Stimulated activated CD4-positive, alpha-beta T cell treated with anti-CD3 and anti-CD28 coated beads, TNF-alpha, amount 100 ng/mL, for 4 hours (primary cell): Measurements from ENCODE around the gene S100A7A.
"Not testable (repeated sequence)": the region's sequence is repeated elsewhere in the genome, so short reads cannot be mapped to it uniquely, and the experiment has no call there.

Experiments
- DNase-seq, 3 experiments: peaks; one replicate each; pipeline ENCODE4 v3.0.0-alpha.2; 2020; ENCODE audit warnings: low read depth in 3 of 3

Gene S100A7A

GRCh38 chr1:153422450-153423068 lies 6.2 kb downstream of the S100A7A start:
- DNase-seq = peak; percentile 23 to 47 (median 38)

- DNase-seq = no peak
These were observed 10.5 kb downstream of the S100A7A start for GRCh38 chr1:153426809-153427208.

DNA sequence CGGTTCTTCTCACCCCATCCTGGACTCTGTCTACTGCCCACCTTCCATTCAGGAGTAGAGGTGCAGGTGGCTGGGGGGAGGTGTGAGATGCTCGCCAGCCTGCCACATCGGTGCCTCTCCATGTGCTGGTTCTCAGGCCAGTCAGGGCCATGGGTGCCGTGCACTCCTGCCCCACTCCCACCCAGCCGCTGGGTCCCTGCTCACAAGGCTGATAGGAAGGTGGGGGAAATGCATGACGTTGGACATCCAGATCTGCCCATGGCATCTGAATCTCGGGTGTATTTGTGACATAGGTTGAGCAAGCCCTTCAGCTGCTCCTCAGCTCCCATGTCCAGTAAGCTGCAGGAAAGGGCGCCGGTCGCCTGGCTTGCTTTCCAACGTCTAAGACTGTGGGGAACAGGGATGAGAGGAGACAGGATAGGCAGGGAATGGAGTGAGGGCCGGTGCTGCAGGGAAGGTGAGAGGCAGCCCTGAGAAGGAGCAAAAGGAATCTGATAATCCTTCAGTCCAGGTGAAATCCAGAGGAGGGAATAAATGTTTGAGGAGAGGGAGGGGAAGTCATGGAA lies 11.8 kb downstream of the S100A7A start:
- DNase-seq = no peak

DNA sequence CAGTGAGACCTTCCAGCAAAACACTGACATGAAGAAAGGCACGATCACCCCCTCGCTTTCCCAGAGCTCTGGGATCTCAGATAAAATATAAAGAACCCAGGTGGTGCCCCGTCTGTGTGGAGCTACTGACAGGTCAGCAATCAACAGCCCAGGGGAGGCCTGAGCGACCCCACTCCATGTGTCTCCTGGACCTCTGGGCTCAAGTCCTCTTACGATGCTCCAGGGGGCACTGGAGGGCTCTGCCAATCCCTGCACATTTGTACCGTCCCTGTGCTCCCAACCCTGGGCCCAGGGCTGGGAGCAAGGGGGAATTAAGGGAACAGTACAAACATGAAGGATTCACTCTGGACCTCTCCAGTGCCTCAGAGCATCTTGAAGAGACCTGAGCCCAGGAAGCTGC lies 12.5 kb downstream of the S100A7A start:
- DNase-seq = no peak

DNA sequence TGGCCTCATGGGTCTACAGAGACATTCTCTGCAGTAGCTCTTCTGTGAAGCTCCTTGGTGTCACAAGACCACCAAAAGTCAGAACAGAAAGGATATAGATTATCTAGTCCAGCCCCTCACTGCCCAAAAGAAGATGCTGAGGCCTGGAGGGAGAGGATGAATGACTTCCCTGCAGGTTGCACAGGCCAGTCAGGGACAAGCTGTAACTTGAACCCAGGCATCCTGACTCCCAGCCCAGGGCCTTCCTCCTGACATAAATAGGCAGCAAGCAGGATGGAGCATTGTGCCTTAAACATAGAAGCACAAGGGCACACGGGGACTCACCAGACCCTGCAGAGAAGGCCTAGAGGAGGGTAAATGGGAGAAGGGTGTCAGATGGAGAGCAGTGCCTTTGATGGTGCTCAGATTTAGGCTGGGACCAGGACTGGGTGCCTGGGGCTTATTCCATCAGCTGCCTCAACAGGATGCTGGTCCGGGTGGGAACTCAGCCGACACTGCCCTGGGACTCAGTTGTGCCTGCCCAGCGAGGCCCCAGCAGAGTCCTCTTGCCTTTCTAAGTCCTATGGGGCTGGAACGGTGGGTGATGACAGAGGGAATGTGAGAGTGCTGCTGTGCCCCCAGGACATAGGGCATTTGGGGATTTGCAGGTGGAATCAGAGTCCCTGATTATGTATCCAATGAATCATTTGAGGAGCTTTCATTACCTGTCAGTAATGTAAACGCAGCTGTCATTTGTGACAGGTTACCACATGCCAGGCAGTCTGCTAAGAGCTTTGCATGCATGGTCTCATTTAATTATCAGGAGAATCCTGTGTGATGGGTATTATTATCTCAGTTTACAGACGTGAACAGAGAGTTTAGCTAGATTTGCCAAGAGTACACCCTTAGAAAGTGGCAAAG lies 13.2 kb downstream of the S100A7A start:
- DNase-seq = no peak

- no peak for DNase-seq
These were observed 13.8 kb downstream of the S100A7A start for GRCh38 chr1:153430166-153430553.

- no peak for DNase-seq
These were observed 14.2 kb downstream of the S100A7A start for GRCh38 chr1:153430561-153430960.

DNA sequence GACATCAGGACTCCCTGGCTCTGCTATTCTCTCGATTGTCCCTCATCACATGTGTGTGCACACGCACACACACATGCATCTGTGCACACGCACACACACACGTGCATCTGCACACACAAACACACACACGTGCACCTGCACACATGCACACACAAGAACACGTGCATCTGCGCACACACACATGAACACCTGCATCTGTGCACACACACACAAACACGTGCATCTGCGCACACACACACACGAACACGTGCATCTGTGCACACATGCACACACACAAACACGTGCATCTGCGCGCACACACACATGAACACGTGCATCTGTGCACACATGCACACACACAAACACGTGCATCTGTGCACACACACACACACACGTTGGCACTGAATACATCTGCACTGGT lies 14.7 kb downstream of the S100A7A start:
- DNase-seq = no peak

DNA sequence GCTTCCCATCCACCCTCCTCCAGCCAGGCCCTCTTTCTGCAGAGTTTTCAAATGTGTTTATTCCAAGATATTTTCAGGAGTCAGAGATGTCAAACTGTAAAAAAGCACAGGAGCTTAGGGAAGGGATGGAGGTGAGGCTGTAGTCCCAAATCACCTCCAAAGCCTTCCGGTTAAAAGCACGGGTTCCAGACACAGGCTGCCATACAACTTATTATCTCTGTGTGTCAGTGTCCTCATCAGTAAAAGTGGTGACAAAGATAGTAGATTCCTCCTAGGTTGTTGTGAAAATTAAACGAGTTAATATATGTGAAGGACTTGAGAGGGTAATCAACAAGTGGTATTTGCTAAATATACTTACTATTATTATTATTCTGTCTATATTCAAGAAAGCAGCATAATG lies 15.1 kb downstream of the S100A7A start:
- no peak for DNase-seq

DNA sequence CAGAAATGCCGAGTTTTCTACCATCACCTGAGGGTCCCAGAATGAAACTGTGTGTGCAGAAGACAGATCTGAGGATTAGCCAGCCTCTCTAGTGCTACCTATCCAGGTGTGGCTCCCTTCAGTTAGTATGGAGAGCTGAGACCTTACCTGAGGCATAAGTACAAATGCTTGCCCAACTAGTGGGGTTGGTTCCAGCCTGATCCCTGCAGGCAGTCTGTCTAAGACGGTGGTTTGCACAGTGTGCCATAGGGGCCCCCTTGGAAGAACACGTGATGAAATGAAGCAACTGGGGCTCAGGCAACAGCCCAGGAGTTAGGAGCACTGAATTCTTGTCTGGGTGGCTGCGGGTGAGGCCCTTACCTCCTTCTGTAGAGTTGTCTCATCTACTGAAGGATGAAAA lies 15.6 kb downstream of the S100A7A start:
- DNase-seq = no peak

- DNase-seq = no peak
These were observed 16.8 kb downstream of the S100A7A start for GRCh38 chr1:153432874-153433681.

GRCh38 chr1:153434746-153435455 lies 18.6 kb downstream of the S100A7A start:
- no peak for DNase-seq

DNA sequence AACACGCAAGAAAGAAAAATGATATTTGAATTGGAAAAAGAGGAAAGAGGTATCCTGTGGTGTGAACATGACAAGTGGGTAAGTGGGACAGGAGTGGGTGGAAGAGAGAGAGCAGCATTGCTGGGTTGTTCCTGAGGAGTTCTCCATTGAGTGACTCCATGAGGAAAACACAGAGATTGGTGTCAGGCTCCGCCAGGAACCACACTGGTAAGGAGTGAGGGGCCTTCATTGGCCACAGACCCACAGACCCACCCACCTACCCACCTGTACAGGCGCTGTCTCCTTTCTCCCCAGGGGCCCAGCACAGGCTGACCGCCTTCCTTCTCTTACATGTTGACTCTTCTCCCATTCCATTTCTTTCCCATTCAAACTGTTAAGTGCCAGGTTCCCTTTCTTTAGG lies 20.9 kb downstream of the S100A7A start:
- DNase-seq = no peak

DNA sequence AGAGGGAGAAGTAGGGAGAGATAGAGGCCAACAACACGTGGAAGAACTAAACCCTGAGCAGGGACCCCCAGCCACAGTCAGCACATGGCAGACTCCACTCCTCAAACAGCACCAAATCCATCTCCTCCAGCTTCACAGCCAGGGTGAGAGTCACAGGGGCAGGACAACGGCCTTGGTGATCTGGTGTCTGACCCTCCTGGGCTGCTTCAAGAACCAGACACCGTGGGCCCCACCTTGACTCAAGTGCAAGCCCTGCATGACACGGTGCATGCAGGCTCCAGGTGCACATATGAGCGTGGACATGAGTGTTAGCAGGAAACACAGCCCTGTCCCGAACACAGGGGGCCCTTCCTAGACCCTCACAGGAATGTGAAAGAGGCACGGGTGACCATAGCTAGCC lies 22.3 kb downstream of the S100A7A start:
- no peak for DNase-seq

DNA sequence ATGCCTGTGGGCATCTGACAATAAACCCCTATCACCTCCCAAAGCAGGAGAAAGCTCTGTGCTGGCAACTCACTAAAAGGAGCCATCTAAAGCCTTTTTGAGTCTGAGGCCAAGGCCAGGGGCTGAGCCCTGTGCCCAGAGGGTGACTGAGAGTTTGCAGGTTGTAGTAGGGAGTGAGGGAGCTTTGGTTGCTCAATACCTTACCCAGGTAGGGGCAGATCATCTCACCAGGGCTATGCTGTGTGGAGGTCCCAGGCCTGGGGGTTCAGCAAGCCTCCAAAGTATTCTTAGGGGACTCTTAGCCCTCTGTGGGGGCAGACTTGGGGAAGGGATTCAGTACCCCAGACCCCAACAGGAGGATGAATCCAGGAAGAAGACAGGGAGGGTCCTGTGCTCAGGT lies 23.0 kb downstream of the S100A7A start:
- no peak for DNase-seq

DNA sequence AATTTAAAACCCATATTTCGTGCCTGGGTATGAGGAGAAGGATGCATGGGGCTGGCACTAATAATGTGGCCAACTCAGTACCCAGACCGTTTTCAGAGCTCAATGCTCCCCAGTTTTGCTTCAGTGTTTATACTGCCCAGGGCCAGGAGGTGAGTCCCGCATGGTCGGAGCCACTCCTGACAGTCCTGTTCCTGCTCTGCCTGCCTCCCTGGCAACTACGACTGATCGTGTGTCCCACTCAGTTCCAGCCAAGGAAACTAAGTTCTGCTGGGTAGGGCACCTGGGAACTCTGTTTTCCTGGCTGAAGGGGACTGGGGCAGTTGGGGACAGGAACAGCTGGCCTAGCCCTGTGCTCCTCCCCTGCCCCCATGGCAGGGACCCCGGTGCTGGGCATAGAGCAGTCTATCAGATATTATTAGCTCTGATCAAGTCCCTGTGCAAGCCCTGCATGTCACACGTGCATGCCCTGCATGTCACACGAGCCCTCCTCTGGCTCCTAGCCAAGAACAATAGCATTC lies 25.0 kb downstream of the S100A7A start:
- DNase-seq = no peak

DNA sequence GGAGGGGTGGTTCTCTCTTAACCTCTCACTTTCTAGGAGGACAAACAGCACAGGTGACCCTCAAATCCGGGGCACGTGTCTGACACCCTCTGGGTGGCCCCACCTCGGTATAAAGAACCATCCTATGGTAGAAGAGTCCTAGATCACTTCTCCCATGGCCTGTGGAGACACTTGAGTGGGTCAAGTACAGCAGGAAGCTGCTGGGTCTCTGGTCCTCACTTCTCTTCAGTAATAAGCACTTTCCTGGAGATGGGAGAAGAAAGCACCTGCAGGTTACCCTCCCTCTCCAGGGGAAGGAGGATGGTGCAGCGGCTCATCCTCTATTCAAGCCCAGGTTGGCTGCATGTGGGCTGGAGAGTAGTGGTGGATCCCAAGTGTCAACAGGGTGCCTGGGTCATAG lies 27.2 kb downstream of the S100A7A start:
- no peak for DNase-seq

DNA sequence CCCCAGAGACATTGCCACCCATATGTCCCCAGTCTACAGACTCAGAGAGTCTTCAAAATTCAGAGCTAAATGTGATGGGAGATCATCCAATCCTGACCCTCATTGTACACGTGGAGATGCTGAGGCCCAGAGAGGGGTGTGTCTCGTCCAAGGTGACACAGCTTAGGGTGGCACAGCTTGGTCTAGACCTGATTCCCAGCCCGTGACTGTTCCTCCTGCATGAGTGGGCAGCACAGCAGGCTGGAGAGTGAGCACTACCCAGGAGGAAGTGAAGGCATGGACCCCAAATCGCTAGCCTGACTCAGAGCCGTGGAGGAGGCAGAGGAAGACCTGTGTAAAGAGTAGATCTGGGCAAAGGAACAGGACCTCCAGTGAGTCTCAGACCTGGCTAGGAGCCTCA lies 27.8 kb downstream of the S100A7A start:
- DNase-seq = no peak

GRCh38 chr1:153447498-153448170 lies 31.3 kb downstream of the S100A7A start:
- DNase-seq = no peak

DNA sequence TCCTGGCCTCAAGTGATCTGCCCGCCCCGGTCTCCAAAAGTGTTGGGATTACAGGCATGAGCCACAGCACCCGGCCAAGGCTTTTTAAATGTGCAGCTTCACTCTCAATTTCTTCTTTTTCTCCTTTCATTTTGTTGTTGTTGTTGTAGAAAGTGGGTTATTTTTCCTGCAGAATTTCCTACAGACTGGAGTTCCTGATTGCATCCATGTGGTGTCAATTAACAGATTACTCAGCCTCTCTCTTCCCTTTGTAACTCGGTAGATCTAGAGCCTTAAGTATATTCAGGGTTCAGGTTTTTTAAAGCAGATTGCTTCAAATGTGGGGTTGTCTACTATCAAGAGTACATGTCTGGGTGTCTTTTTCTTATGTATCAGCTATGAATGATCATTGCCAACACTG lies 32.5 kb downstream of the S100A7A start:
- not testable (repeated sequence) for DNase-seq

DNA sequence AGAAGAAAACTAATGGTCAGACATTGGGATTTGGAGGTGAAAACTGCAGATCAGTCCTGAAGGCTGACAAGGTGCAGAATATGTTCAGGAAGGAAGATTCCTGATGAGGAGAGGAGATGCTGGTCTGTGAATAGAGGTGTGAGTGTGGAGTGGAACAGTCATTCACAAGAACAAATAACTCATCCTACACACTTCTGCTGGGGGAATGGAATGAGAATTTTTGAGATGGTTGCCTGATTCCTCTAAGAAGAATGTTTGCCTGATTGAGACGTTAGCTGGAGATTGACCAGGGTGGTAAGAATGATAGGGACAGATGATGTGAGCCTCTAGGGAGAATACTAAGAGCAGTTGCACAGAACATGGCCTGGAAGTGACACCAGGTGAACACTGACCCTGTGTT lies 40.1 kb downstream of the S100A7A start:
- DNase-seq = no peak
